ENCODE results near the gene AGAP2. TPM values are rescaled to one million over a fixed set of nuclear protein-coding genes. Genes with fewer than 3 reads are reported as not detected.

The AGAP2 gene
- total and polyA plus RNA-seq, 9 of the 15 experiments (the other 6 are each of a cell fraction or from before 2014, with no cell fraction given): 0.04 to 0.77 (median 0.28) TPM; not detected in 1

DNA sequence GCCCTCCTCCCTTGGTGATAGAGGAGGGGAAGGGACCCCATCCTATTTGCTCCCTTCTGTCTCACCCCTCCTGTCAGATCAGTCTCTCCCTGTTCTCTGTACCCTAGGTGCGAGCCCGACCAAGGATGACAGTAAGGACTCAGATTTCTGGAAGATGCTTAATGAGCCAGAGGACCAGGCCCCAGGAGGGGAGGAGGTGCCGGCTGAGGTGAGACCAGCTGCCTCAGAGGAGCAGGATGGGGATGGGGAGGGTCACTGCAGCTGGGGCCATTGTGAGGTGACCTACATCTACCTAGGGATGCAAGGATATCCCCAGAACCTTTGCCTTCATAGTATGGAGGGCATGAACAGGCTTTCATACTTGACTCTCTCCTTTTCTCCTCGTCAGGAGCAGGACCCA lies 22.2 kb downstream of the AGAP2 start (continued):
- TF ChIP-seq, protein P1, sequence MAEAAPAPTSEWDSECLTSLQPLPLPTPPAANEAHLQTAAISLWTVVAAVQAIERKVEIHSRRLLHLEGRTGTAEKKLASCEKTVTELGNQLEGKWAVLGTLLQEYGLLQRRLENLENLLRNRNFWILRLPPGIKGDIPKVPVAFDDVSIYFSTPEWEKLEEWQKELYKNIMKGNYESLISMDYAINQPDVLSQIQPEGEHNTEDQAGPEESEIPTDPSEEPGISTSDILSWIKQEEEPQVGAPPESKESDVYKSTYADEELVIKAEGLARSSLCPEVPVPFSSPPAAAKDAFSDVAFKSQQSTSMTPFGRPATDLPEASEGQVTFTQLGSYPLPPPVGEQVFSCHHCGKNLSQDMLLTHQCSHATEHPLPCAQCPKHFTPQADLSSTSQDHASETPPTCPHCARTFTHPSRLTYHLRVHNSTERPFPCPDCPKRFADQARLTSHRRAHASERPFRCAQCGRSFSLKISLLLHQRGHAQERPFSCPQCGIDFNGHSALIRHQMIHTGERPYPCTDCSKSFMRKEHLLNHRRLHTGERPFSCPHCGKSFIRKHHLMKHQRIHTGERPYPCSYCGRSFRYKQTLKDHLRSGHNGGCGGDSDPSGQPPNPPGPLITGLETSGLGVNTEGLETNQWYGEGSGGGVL (CRISPR knock-in tag; IDR thresholded peaks at IDR 0.05): no peak

DNA sequence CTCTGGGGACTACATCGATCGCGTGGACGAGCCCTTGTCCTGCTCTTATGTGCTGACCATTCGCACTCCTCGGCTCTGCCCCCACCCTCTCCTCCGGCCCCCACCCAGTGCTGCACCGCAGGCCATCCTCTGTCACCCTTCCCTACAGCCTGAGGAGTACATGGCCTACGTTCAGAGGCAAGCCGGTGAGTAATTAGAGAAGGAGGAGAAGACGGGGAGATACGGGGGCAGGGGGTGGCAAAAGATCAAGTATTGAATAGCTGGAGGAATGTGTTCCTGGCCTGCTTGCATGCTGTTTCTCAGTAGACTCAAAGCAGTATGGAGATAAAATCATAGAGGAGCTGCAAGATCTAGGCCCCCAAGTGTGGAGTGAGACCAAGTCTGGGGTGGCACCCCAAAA lies 22.8 kb downstream of the AGAP2 start:
- Histone ChIP-seq H4K20me1 (replicated peaks; ENCODE audit: control insufficient read depth, insufficient read depth, low read length) (no peaks in the 10 kb centered on the region), H3K9me3 (replicated peaks; ENCODE audit: control insufficient read depth, insufficient read depth, low read depth, low read length) (no peaks in the 10 kb centered on the region), H3K9ac (ENCODE audit: insufficient read depth in 1 of 2, low read depth in 2 of 2, low read length in 2 of 2) (no peak overlapping the region), H3K4me2 (ENCODE audit: insufficient read depth, low read length) (no peak overlapping the region), H3K27ac (ENCODE audit: extremely low read depth, low read depth, low read length) (no peak overlapping the region), H2AFZ (ENCODE audit: low read depth, low read length) (no peak overlapping the region), H3K9me1 (ENCODE audit: control insufficient read depth, insufficient read depth, low read length) (no peaks in the 10 kb centered on the region), H3K4me3 (no peak overlapping the region), H3K27me3 (ENCODE audit: control insufficient read depth in 2 of 2, insufficient read depth in 2 of 2, low read length in 2 of 2) (no peaks in the 10 kb centered on the region), H3K36me3 (ENCODE audit: control insufficient read depth, insufficient read depth, low read length) (peaks cover 49% of the 10 kb centered on the region; the same call in 2 of the 3 replicates), H3K4me1 (replicated peaks in 1 of 2; ENCODE audit: control insufficient read depth in 2 of 2, insufficient read depth in 2 of 2, low read length in 2 of 2) (no peaks in the 10 kb centered on the region; a peak in 1 of 5 replicates), H3K79me2 (ENCODE audit: control insufficient read depth, insufficient read depth, low read length) (no peaks in the 10 kb centered on the region)
- in situ Hi-C loops (cut with MboI) (no loop called here), intact Hi-C loops (cut with micrococcal nuclease) (no loop called here)
- no TSS peak for BruUV-seq (replicated peaks)
- ChIA-PET POLR2A (interaction anchor here (0.7 kb wide), 1 partner anchor 11 kb away, joined by 3 read pairs; no protein-coding TSS in a partner anchor), CTCF (ENCODE audit: low intra/inter-chr PET ratio) (no interaction called here)
- FAIRE-seq (no peak), DNase-seq (ENCODE audit: extremely low read depth in 1 of 4, low spot score in 3 of 4) (no peak), ATAC-seq (no peak)
- WGBS (ENCODE audit: insufficient coverage, low coverage, missing lambda C conversion rate): 96% methylated on average over 10 of the region's 12 CpGs
- no peak for TF ChIP-seq HMBOX1 (IDR thresholded peaks at IDR 0.05)
- no peak for TF ChIP-seq MECOM (CRISPR knock-in tag; IDR thresholded peaks at IDR 0.05)
- no peak for TF ChIP-seq TAF15 (IDR thresholded peaks at IDR 0.05; ENCODE audit: low read depth, low read length)
- no peak for TF ChIP-seq FOXJ3 (CRISPR knock-in tag; IDR thresholded peaks at IDR 0.05)
- TF ChIP-seq, protein P2, sequence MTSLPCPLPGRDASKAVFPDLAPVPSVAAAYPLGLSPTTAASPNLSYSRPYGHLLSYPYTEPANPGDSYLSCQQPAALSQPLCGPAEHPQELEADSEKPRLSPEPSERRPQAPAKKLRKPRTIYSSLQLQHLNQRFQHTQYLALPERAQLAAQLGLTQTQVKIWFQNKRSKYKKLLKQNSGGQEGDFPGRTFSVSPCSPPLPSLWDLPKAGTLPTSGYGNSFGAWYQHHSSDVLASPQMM (CRISPR knock-in tag; IDR thresholded peaks at IDR 0.05): no peak
- TF ChIP-seq CTBP1 (IDR thresholded peaks at IDR 0.05; ENCODE audit: borderline replicate concordance): no peak
- TF ChIP-seq ZNF133 (CRISPR knock-in tag; IDR thresholded peaks at IDR 0.05): no peak
- TF ChIP-seq MAZ (CRISPR knock-in tag; conservative IDR thresholded peaks at IDR 0.05 in 1 of 2, IDR thresholded peaks at IDR 0.05 in 1 of 2): no peak
- no peak for TF ChIP-seq HIVEP1 (CRISPR knock-in tag; IDR thresholded peaks at IDR 0.05)
- TF ChIP-seq NUFIP1 (IDR thresholded peaks at IDR 0.05; ENCODE audit: partially characterized antibody): no peak
- no peak for TF ChIP-seq ATF3 (IDR thresholded peaks at IDR 0.05)
- TF ChIP-seq ATF3 (CRISPR knock-in tag; conservative IDR thresholded peaks at IDR 0.05): no peak
- TF ChIP-seq ZNF512 (tag; IDR thresholded peaks at IDR 0.05): no peak
